HG02970 (cell line): ENCODE measurements around the gene LTB4R2.
"Not testable (repeated sequence)": the region's sequence is repeated elsewhere in the genome, so short reads cannot be mapped to it uniquely, and the experiment has no call there.

Experiments
- ATAC-seq: cut with Tn5 transposase; IDR thresholded peaks from one replicate; pipeline ENCODE4 v1.9.1; 2021; ENCODE audit warnings: mild to moderate bottlenecking, moderate library complexity, moderate number of reproducible peaks; ENCODE audit not compliant: unreplicated experiment, low FRiP score

Gene LTB4R2

DNA sequence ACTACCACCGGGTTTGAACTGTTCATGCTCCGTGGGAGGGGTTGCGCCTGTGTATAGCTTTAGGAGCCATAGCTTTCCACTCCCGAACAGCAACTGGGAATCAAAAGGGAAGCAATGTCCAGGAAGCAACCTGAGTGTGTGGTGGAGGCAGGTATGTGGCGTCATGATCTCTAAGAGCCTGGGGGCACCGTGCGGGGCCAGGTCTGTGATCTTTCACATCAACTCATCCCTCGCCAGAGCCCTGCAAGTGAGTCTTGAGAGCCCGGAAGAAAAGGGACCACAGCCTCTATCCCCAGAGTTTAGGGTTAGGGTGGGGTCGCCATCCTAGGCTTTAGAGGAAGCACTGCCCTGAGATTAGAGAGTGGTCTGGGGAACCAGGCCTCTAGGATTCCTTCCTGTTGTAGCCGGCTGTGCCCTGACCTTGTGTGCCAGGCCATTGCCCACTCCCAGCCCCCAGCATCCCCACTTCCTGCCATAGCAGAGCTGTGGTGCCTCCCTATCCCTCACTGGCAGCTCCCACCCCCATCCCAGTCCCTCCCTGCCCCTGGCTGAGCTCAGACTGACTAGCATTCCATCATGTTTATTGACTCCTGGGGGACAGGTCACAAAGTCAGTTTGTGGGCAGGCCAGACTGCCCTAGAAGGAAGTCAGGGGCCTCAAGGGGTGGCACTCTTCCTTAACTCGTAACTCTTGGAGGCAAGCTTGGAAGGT is 25.7 kb downstream of the LTB4R2 start:
- ATAC-seq = no peak

GRCh38 chr14:24337144-24337823 is 27.3 kb downstream of the LTB4R2 start:
- ATAC-seq = no peak

- ATAC-seq = no peak
Observed at GRCh38 chr14:24337824-24338175, 27.9 kb downstream of the LTB4R2 start.

GRCh38 chr14:24338843-24339242 is 28.9 kb downstream of the LTB4R2 start:
- no peak for ATAC-seq

DNA sequence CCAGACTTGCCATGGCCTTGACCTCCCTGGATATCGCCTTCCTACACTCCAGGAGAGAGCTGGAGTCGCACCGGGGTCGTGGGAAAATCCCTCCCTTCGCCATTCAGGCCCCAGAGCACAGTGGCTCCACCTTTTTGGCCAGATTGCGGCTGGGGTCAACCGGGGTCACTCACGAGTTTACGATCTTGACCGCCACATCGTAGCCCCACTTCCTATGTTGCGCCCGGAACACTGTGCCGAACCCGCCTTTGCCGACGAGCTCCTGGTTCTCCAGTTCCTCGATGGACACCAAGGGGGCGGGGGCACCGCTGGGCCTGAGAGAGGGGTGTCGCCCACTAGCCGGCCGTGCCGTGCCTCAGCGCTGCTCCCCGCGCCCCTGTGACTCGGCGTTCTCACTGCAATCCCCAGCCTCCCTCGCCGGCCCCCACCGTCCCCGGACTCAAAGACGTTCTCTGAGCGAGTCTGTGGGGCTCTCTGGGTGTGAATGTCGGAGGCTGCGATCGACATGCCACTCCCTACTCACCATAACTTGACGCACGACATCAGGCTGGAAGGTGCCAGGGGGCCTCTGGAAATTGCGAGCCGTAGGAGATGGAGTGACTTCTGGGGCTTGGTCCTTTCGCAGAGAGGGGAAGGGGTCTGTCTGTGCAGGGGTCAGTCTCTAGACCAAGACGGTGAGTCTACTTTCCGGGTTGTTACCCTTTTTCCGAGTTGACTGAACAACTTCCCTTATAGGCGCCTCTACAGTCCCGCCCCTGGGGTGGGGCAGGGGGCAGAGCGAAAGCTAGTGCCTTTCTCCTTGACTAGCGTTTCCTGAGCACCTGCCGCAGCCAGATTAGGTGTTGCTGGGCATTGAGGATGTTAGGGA is 29.6 kb downstream of the LTB4R2 start, which contains the start of gene RIPK3:
Gene RIPK3, minus strand, starts transcription at position 708 of the 868 bp plus-strand sequence. Its CDS starts 165 bp downstream, at position 543.
- ATAC-seq = no peak

- ATAC-seq = no peak
Observed at GRCh38 chr14:24340606-24341005, 30.7 kb downstream of the LTB4R2 start.

DNA sequence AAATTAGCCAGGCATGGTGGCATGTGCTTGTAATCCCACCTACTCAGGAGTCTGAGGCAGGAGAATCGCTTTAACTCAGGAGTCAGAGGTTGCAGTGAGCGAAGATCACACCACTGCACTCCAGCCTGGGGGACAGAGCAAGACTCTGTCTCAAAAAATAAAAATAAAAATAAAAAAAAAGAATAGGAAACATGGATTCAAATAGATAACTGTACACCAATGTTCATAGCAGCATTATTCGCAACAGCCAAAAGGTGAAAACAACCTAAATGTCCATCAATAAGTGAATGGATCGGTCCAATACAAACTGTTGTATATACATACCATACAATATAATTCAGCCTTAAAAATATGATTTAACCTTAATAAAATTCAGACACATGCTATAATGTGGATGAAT is 32.9 kb downstream of the LTB4R2 start:
- ATAC-seq = no peak

GRCh38 chr14:24343795-24344660 is 34.1 kb downstream of the LTB4R2 start:
- no peak for ATAC-seq

DNA sequence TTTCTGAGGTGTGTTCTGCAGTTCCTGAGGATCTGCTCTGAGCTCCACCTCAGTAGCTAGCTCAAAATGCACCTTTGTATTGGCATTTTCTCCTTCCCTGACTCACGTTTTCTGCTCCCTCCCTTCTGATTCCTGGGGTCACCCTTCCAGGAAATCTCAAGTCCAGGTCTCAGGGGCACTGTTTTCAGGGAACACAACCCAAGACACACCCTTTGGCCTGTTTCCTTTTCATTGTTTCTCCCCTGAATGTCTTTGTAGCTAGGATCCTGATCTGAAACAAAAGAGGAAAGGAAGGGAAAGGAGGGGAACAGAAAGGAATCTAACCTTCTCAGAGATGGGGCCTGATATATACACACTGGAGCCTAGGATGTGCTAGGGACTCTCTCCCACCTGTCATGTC is 37.2 kb downstream of the LTB4R2 start:
- no peak for ATAC-seq

- ATAC-seq = no peak
Observed at GRCh38 chr14:24348186-24348585, 38.2 kb downstream of the LTB4R2 start.

GRCh38 chr14:24349742-24350141 is 39.8 kb downstream of the LTB4R2 start:
- ATAC-seq = no peak

DNA sequence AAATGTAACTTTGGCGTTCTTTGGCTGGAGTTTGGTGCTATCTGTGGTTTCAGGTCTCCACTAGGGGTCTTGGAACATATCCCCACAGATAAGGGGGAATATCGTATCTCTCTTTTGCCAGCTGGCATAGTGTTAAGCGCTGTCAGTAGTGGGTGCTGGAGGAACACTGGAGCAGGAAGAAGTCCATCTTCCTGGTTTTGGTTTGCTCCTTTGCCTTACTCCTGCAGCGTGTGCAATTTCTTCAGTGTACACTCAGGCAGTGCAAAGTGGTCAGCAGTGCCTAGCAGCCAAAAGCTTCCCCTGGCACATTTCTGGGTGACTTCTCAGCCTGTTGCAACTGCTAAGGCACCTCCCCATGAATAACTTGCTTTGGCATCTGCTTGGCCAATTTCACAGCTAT is 41.6 kb downstream of the LTB4R2 start:
- no peak for ATAC-seq

DNA sequence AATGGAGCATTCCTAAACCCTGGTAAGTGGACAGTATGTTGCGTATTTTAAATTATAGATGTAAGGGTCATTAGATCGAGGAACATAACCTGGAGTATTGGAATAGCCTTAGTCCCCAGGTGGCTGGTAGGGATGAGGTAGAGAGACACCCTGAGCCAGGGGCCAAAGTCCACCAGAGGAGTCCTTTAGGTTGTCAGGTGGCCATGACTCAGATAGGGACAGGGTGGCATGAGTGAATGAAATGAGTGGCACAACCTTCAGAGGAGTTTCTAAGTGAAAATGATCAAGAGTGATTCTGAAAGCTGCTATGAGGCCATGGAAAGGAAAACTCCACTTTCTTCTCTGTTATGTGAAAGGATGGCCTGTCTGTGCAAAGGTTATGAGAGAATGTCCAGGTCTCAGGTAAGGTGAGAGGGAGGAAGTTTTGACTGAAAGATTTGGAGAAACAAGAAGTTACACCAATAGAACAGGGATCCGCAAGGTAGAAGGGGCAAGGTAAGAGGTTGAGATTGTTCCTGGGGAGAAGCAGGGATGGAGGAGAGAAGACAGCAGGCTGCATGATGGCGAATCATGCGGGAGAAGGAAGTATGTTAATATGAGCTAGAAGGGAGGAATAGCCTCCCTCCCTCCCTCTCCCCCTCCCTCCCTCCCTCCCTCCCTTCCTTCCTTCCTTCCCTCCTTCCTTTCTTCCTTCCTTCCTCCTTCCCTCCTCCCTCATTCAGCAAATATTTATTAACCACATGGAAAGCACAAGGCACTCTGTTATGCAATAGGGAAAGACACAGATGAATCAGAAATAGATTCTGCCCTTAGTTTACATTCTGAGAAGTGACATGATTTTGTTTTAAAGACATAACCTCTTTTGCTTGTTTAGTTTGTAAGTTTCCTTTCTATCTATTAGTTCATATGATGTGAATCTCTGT is 43.9 kb downstream of the LTB4R2 start:
- no peak for ATAC-seq

DNA sequence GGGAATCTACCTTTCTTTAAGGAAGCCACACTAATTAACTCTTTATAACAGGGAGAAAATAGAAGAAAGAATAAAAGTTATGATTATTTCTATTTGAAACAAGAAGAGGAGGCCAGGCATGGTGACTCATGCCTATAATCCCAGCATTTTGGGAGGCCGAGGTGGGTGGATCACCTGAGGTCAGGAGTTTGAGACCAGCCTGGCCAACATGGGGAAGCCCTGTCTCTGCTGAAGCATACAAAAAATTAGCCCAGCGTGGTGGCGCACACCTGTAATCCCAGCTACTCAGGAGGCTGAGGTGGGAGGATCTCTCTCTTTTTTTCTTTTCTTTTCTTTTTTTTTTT is 44.5 kb downstream of the LTB4R2 start:
- ATAC-seq = not testable (repeated sequence)

DNA sequence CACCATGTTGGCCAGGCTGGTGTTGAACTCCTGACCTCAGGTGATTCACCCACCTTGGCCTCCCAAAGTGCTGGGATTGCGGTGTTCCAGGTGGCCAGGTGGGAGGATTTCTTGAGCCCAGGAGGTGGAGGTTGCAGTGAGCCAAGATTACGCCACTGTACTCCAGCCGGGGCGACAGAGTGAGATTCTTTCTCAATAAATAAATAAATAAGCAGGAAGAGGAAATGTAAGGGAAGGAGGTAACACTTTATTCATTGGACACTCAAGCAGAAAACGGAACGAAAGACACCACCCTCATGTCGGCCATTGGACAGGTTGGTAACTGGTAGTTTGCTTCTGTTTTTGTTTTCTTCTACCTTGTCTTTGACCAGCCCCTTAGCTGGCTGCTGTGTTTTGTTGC is 45.1 kb downstream of the LTB4R2 start:
- no peak for ATAC-seq

DNA sequence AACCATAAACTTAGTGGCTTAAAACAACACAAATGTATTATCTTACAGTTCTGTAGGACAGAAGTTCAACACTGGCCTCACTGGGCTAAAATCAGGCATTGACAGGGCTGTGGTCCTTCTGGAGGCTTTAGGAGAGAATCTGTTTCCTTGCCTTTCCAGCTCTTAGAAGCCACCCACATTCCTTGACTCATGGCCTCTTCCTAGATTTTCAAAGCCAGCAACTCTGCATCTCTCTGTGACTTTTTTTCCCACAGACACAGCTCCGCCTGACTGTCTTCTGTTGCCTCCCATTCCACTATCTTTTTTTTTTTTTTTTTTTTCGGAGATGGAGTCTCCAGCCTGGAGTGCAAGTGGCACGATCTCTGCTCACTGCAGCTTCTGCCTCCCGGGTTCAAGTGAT is 46.3 kb downstream of the LTB4R2 start:
- no peak for ATAC-seq

GRCh38 chr14:24360281-24360680 is 50.3 kb downstream of the LTB4R2 start:
- ATAC-seq = no peak

DNA sequence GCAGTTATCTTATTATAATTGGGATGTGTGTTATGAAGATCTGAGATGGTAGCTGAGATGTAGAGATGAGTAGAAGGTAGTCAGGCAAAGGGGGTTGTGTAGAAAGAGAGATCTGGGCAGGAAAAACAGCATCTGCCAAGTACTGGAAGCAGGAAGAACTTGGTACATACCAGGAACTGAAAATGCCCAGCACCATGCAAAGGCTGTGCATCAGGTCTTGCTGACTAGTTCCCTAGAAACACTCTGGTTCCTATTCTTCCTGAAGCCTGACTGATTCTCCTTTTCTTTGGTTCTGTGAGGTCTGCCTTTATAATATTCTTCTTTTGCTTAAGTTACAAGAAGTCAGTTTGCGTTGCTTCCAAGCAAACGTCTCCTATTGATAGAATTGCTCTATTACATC is 51.4 kb downstream of the LTB4R2 start:
- no peak for ATAC-seq
